IMR-90 (cell line): ENCODE results near the gene NARS2. TPM values are rescaled to one million over a fixed set of nuclear protein-coding genes. Genes with fewer than 3 reads are reported as not detected.

ENCODE experiments used
- ATAC-seq: fragments of 200-7000 bp; cut with Tn5 transposase; 2 replicates; pipeline ENCODE4 v1.9.1; 2020; ENCODE audit warnings: low read depth, mild to moderate bottlenecking, moderate library complexity
- BruUV-seq: library from RNA; stranded (reverse); fragments of 400-500 nt; replicated peaks from 2 replicates; lab custom pipeline; 2021; lab: Mats Ljungman, UMichigan
- CTCF ChIA-PET: fragments of 300-600 bp; formaldehyde crosslinking; extraction: SDS; loops from one replicate; lab custom pipeline; 2021; ENCODE audit warnings: antibody characterized with exemption; lab: Yijun Ruan, JAX
- POLR2A ChIA-PET: fragments of 300-600 bp; sonication (Branson Sonifier 250); formaldehyde crosslinking; loops from one replicate; lab custom pipeline; 2022; ENCODE audit warnings: antibody characterized with exemption; ENCODE audit not compliant: unreplicated experiment; lab: Charles Lee
- DNase-seq: peaks from one replicate; pipeline ENCODE4 v3.0.0; 2013
- H2AFZ ChIP-seq: replicated peaks from 2 replicates; pipeline ENCODE3; 2013; ENCODE audit warnings: low read length, mild to moderate bottlenecking; ENCODE audit not compliant: poor library complexity
- H2AK5ac ChIP-seq: 2 replicates; pipeline ENCODE4 v1.6.1; 2013; ENCODE audit warnings: low read depth, low read length, inconsistent platforms
- H2AK9ac ChIP-seq: replicated peaks from 2 replicates; pipeline ENCODE3; 2013; ENCODE audit warnings: mild to moderate bottlenecking, low read depth, low read length, moderate library complexity; ENCODE audit not compliant: poor library complexity
- H2BK120ac ChIP-seq: 2 replicates; pipeline ENCODE4 v1.6.1; 2013; ENCODE audit warnings: low read depth, low read length, inconsistent platforms
- H2BK15ac ChIP-seq: 3 replicates; pipeline ENCODE4 v1.6.1; 2013; ENCODE audit warnings: low read depth, low read length, inconsistent platforms
- H2BK20ac ChIP-seq: 2 replicates; pipeline ENCODE4 v1.6.1; 2013; ENCODE audit warnings: low read depth, mild to moderate bottlenecking, inconsistent platforms, low read length, moderate library complexity
- H2BK5ac ChIP-seq: 2 replicates; pipeline ENCODE4 v1.6.1; 2013; ENCODE audit warnings: mild to moderate bottlenecking, low read depth, low read length, inconsistent platforms; ENCODE audit not compliant: poor library complexity, severe bottlenecking
- H3K14ac ChIP-seq: replicated peaks from 2 replicates; pipeline ENCODE4 v1.6.1; 2013; ENCODE audit warnings: low read depth, low read length, inconsistent platforms
- H3K18ac ChIP-seq: 2 replicates; pipeline ENCODE4 v1.6.1; 2013; ENCODE audit warnings: low read depth, low read length, control low read depth
- H3K23ac ChIP-seq: 2 replicates; pipeline ENCODE4 v1.6.1; 2013; ENCODE audit warnings: low read depth, low read length, inconsistent platforms
- H3K27ac ChIP-seq: 2 replicates; pipeline ENCODE4 v1.5.1; 2013; ENCODE audit warnings: mild to moderate bottlenecking, control low read depth, low read length; ENCODE audit not compliant: insufficient read depth
- H3K27me3 ChIP-seq: 2 replicates; pipeline ENCODE4 v1.6.1; 2013; ENCODE audit warnings: low read length; ENCODE audit not compliant: control insufficient read depth, insufficient read depth
- H3K36me3 ChIP-seq: 2 replicates; pipeline ENCODE4 v1.6.1; 2013; ENCODE audit warnings: low read length, mixed read lengths; ENCODE audit not compliant: control insufficient read depth, insufficient read depth
- H3K4ac ChIP-seq: 2 replicates; pipeline ENCODE4 v1.6.1; 2013; ENCODE audit warnings: low read depth, low read length, inconsistent platforms
- H3K4me1 ChIP-seq: 2 replicates; pipeline ENCODE4 v1.6.1; 2013; ENCODE audit warnings: low read length, mixed read lengths; ENCODE audit not compliant: control insufficient read depth, insufficient read depth
- H3K4me2 ChIP-seq: 2 replicates; pipeline ENCODE4 v1.6.1; 2013; ENCODE audit warnings: low read depth, mild to moderate bottlenecking, control low read depth, low read length, moderate library complexity
- H3K4me3 ChIP-seq: 2 replicates; pipeline ENCODE4 v1.5.1; 2013; ENCODE audit warnings: low read depth, mild to moderate bottlenecking, control low read depth, low read length, moderate library complexity; ENCODE audit not compliant: insufficient read depth
- H3K56ac ChIP-seq: 2 replicates; pipeline ENCODE4 v1.6.1; 2013; ENCODE audit warnings: low read length, inconsistent platforms; ENCODE audit not compliant: insufficient read depth; ENCODE audit errors: extremely low read depth
- H3K79me1 ChIP-seq, 2 experiments: 2 replicates each; pipeline ENCODE4 v1.6.1; 2013; ENCODE audit warnings: low read length in 2 of 2, inconsistent platforms in 1 of 2, low read depth in 1 of 2
- H3K9ac ChIP-seq: 2 replicates; pipeline ENCODE4 v1.6.1; 2013; ENCODE audit warnings: low read depth, low read length, control low read depth
- H3K9me1 ChIP-seq: 2 replicates; pipeline ENCODE4 v1.6.1; 2013; ENCODE audit warnings: low read length, inconsistent platforms; ENCODE audit not compliant: insufficient read depth
- H3K9me3 ChIP-seq: 2 replicates; pipeline ENCODE4 v1.6.1; 2013; ENCODE audit warnings: low read length; ENCODE audit not compliant: control insufficient read depth, insufficient read depth
- H4K20me1 ChIP-seq: 2 replicates; pipeline ENCODE4 v1.6.1; 2013; ENCODE audit warnings: low read length, inconsistent platforms; ENCODE audit not compliant: insufficient read depth
- H4K5ac ChIP-seq: 2 replicates; pipeline ENCODE4 v1.6.1; 2013; ENCODE audit warnings: mild to moderate bottlenecking, low read depth, low read length, control low read depth
- H4K8ac ChIP-seq, 2 experiments: 2 replicates each; pipeline ENCODE4 v1.6.1; 2013; ENCODE audit warnings: low read depth in 2 of 2, low read length in 2 of 2, control low read depth in 1 of 2, inconsistent platforms in 1 of 2
- H4K91ac ChIP-seq: 2 replicates; pipeline ENCODE4 v1.6.1; 2013; ENCODE audit warnings: low read depth, low read length, inconsistent platforms; ENCODE audit not compliant: insufficient read depth
- MAFK ChIP-seq: IDR thresholded peaks from 2 replicates; pipeline ENCODE4 v1.6.1; 2012; ENCODE audit warnings: low read depth, low read length, improper control_type of control experiment
- MAZ ChIP-seq: IDR thresholded peaks from 2 replicates; pipeline ENCODE4 v1.6.1; 2012; ENCODE audit warnings: low read depth, mild to moderate bottlenecking, low read length, improper control_type of control experiment, moderate library complexity, borderline replicate concordance
- MXI1 ChIP-seq: IDR thresholded peaks from 2 replicates; pipeline ENCODE4 v1.6.1; 2012; ENCODE audit warnings: low read depth, mild to moderate bottlenecking, low read length, moderate library complexity, borderline replicate concordance
- POLR2A ChIP-seq: IDR thresholded peaks from 2 replicates; pipeline ENCODE4 v1.6.1; 2012; ENCODE audit warnings: mild to moderate bottlenecking, low read depth, low read length
- WGBS, 2 experiments: methylation state at CpG; one replicate each; pipeline versions ENCODE4 v1.1.5 to v1.1.7; 2013; ENCODE audit warnings: missing lambda C conversion rate in 2 of 2; ENCODE audit not compliant: insufficient read length in 1 of 2; ENCODE audit errors: extremely low coverage in 2 of 2; 5-methylcytosine and 5-hydroxymethylcytosine counted together
- dilution Hi-C: fragments of 300-500 bp; cut with HindIII; formaldehyde crosslinking; loops from one replicate; pipeline ENCODE4 v1.14.3; 2018; ENCODE audit warnings: low sequenced_read_pairs; ENCODE audit not compliant: unreplicated experiment
- in situ Hi-C: fragments of 300-500 bp; cut with MboI; formaldehyde crosslinking; loops from 3 replicates; pipeline ENCODE4 v1.14.3; 2019; ENCODE audit warnings: low sequenced_read_pairs, inconsistent platforms, mixed read lengths
- intact Hi-C: fragments of 100-400 bp; cut with micrococcal nuclease; formaldehyde crosslinking; loops from 2 replicates; pipeline ENCODE4 v1.10.0; 2022
- polyA plus RNA-seq, 3 experiments: library from polyadenylated mRNA; depleted of rRNA; stranded (reverse); fragments of >200 nt; gene quantifications; 2 replicates each; pipeline ENCODE4 v1.2.3, GENCODE V29; 2012; ENCODE audit warnings: low replicate concordance in 1 of 3
- total RNA-seq: library from RNA; depleted of rRNA; stranded (reverse); fragments of >200 nt; gene quantifications from 2 replicates; pipeline ENCODE4 v1.2.3, GENCODE V29; 2012
- TF ChIP-seq, protein P1 (sequence below): conservative IDR thresholded peaks from 2 replicates; pipeline ENCODE4 v1.5.1; 2012; ENCODE audit warnings: mild to moderate bottlenecking, low read depth, low read length, improper control_type of control experiment

Gene NARS2
- total and polyA plus RNA-seq, 2 of the 4 experiments (the other 2 are of a cell fraction) = 8.0 to 15.8 TPM

DNA sequence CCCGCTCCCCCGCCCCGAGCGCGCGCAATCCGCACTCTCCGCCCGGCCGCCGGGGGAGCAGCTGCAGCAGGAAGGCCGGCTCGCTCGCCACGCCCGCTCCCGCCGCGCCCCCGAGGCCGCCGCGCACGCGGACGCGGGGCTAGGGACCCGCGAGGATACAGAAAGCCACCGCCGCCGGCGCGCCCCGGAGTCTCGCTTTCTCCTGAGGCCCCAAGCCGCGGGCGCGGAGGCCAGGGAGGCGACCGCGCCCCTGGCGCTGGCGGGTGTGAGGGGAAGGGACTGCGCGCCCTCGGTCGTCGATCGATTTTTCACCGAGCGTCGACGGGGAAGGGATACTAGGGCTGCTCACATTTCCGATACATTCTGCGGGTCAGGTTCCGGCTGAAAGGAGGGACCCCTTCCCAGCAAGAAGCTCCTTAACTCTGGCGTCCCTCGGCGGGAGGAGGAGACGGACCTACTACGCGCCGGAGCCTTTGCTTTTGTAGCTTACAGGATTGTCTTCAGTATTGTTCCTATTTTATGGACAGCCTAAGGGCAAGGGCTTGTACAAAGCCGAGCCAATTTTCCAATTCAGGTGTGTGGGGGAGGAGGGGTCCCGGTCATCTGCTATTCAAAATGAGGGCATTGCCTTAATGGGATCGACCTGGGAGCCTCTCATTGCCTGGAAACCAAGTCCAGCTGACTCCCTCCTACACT, 156.6 kb downstream of the NARS2 start:
- DNase-seq (peak; percentile 69), ATAC-seq (no peak; the same call in 1 of the 2 replicates)
- Histone ChIP-seq H3K27ac (peak overlapping the region; percentile 81), H3K4ac (peak overlapping the region; percentile 85), H2AK9ac (peak overlapping the region; percentile 84), H4K5ac (peak overlapping the region; percentile 79), H2BK15ac (peak overlapping the region; percentile 66; the same call in 1 of the 3 replicates), H3K9me1 (peaks cover 11% of the 10 kb centered on the region), H3K4me2 (peak overlapping the region; percentile 96), H3K23ac (peak overlapping the region; percentile 86), H3K27me3 (no peaks in the 10 kb centered on the region), H3K9ac (peak overlapping the region; percentile 89), H2AK5ac (peak overlapping the region; percentile 53), H2BK120ac (peak overlapping the region; percentile 61), H3K18ac (peak overlapping the region; percentile 85), H3K4me3 (peak overlapping the region; percentile 96), H2AFZ (peak overlapping the region; percentile 91), H4K20me1 (peaks cover 5% of the 10 kb centered on the region), H3K56ac (peak overlapping the region; percentile 24), H2BK5ac (peak overlapping the region; percentile 64), H4K8ac (peak overlapping the region; percentile 66 to 83; a peak in 3 of 4 replicates), H3K79me1 (peaks cover 3 to 29% of the 10 kb centered on the region in 2 experiments), H3K14ac (peak overlapping the region; percentile 76), H3K9me3 (no peaks in the 10 kb centered on the region), H3K36me3 (no peaks in the 10 kb centered on the region), H2BK20ac (0 out of 2 replicates have a peak overlapping the region, but pooled peaks have one; percentile 35), H3K4me1 (peaks cover 19% of the 10 kb centered on the region), H4K91ac (peak overlapping the region; percentile 72)
- BruUV-seq = no TSS peak
- ChIA-PET POLR2A (no interaction called here), CTCF (interaction anchor here (0.5 to 2.0 kb wide), 3 partner anchors 101 to 268 kb away, joined by 3 to 16 read pairs (median 6); no protein-coding TSS in a partner anchor)
- WGBS, 2 experiments = 0% methylated on average over 10 of the region's 68 CpGs; no CpG with 5 or more reads in 1 of the 2 experiments
- dilution Hi-C loops = no loop called here
- peak; percentile 60; the same call in 1 of the 2 replicates for TF ChIP-seq MAZ
- TF ChIP-seq POLR2A = peak; percentile 63
- TF ChIP-seq MXI1 = peak; percentile 80
- TF ChIP-seq MAFK = no peak
- TF ChIP-seq, protein P1, sequence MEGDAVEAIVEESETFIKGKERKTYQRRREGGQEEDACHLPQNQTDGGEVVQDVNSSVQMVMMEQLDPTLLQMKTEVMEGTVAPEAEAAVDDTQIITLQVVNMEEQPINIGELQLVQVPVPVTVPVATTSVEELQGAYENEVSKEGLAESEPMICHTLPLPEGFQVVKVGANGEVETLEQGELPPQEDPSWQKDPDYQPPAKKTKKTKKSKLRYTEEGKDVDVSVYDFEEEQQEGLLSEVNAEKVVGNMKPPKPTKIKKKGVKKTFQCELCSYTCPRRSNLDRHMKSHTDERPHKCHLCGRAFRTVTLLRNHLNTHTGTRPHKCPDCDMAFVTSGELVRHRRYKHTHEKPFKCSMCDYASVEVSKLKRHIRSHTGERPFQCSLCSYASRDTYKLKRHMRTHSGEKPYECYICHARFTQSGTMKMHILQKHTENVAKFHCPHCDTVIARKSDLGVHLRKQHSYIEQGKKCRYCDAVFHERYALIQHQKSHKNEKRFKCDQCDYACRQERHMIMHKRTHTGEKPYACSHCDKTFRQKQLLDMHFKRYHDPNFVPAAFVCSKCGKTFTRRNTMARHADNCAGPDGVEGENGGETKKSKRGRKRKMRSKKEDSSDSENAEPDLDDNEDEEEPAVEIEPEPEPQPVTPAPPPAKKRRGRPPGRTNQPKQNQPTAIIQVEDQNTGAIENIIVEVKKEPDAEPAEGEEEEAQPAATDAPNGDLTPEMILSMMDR = peak; percentile 29
- intact Hi-C loops = loop anchor here (2.0 kb wide), 2 partner anchors 189 to 269 kb away; no protein-coding TSS in a partner anchor
- in situ Hi-C loops = loop anchor here (10.0 kb wide), 1 partner anchor 283 kb away; the partner anchor contains the start of gene ALG8
